ENCODE results near the gene PTPRN2.

- TF ChIP-seq CTCF (conservative IDR thresholded peaks at IDR 0.05): no peak
- no peak for TF ChIP-seq EZH2 (IDR thresholded peaks at IDR 0.05; ENCODE audit: low read depth)
Observed at GRCh38 chr7:158446281-158446680, 141.3 kb downstream of the PTPRN2 start.

Measured in PC-9 (cell line).